ENCODE measurements around the gene SAMD10.
A peak's percentile ranks its signal among the peaks of the same experiment; 100 is the strongest.

The SAMD10 gene

DNA sequence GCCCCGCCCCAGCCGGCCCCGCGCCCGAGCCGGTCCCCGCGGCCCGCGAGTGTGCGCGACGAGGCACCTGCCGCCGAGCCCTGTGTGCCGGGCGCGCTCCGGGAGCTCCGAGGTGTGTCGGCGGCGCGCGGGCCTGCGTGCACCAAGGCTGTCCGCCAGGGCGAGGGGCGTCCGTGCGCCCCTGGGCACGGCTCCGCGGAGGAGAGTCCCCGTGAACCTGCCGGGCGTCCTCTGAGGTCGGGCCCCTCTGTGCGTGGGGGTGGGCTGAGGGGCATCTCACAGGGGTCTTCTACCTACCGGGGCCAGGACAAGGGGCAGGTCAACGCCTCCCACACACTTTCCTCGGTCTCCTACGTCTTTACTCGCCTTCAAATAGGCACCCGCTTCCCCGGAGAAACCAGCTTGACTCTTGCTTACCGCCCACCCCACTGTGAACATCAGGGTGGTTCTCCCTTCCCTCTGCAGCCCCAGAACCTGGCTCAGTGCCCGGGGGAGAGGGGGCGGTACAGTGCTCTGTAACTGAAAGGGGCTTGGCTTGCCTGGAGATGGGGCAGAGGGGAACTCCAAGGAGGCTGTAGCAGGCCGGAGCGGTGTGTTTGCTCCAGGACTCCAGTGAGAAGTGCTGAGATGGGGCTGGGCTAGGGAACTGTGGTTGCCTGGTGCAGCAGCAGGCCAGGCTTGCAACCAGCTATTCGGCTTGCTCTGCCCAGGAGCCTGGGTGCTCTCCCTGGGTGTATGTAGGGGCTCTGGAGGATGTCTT, at the start of gene SAMD10:
Gene SAMD10 (minus strand): TSS at position 86 of the 760 bp plus-strand sequence. CDS start 175 bp downstream, outside the sequence.
- Histone ChIP-seq H3K9ac (ENCODE audit: low read depth, low read length) (no peak within 1 kb of the TSS), H3K9me3 (ENCODE audit: control insufficient read depth, insufficient read depth, low read length) (no peaks in the 10 kb centered on the region), H3K36me3 (ENCODE audit: control insufficient read depth, insufficient read depth, low read length) (peaks cover 11% of the 10 kb centered on the region), H3K27me3 (ENCODE audit: control insufficient read depth, insufficient read depth, low read length) (peaks cover 25% of the 10 kb centered on the region), H3K4me1 (ENCODE audit: control insufficient read depth, insufficient read depth, low read length) (peaks cover 3% of the 10 kb centered on the region), H3K4me3 (ENCODE audit: low read depth, low read length) (peak within 1 kb of the TSS; percentile 72)

DNA sequence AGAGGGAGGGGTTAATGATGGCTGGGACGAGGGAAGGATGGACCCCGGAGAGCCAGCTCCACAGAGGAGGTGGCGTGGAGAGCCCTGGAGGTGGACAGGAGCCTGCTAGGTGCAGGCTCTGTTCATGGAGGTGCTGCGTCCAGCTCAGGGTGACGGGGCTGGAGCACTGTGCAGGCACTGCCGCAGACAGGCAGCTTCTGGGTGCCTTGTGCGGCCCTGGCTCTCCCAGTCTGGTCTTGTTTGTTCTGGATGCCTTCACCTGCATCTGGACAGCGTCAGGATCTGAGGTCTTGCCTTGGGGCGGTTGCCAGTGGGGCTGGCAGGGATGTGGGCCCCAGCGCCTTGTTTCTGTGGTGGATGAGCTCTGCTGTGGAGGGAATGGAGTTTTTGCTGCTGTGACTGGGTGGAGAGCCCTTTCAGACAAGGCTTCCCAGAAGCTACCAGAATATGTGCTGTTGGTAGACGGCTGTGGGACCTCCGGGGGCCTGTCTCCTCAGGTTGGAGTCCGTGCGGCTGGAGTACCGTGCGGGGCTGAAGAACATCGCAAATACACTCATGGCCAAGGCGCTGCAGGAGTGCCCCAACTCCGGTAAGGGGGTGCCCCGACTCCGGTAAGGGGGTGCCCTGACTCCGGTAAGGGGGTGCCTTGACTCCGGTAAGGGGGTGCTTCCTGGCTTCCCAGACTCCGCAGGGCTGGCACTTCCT, 48.7 kb upstream of the SAMD10 start:
- H3K9me3 ChIP-seq (ENCODE audit: control insufficient read depth, insufficient read depth, low read length), result no peaks in the 10 kb centered on the region
- H3K4me3 ChIP-seq (ENCODE audit: low read depth, low read length), result no peak overlapping the region
- no peaks in the 10 kb centered on the region for H3K4me1 ChIP-seq (ENCODE audit: control insufficient read depth, insufficient read depth, low read length)
- H3K36me3 ChIP-seq (ENCODE audit: control insufficient read depth, insufficient read depth, low read length), result peaks cover 65% of the 10 kb centered on the region
- H3K9ac ChIP-seq (ENCODE audit: low read depth, low read length), result no peak overlapping the region
- H3K27me3 ChIP-seq (ENCODE audit: control insufficient read depth, insufficient read depth, low read length), result no peaks in the 10 kb centered on the region

DNA sequence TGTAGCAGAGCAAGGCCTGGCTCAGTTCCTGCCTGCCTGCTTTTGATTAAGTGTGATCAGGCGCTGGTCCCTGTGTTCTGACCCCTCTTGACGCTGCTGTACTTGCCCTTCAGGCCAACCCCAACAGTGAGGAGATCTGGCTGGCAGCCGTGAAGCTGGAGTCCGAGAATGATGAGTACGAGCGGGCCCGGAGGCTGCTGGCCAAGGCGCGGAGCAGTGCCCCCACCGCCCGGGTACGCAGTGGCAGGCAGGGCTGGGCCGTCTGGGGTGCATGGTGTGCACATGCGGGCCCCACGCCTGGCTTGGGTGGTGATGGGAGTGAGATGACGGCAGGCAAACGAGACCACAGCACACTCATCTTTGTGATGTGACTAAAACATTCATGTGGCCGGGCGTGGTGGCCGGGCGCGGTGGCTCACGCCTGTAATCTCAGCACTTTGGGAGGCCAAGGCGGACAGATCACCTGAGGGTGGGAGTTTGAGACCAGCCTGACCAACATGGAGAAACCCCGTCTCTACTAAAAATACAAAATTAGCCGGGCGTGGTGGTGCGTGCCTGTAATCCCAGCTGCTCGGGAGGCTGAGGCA, 46.5 kb upstream of the SAMD10 start:
- peaks cover 64% of the 10 kb centered on the region for H3K36me3 ChIP-seq (ENCODE audit: control insufficient read depth, insufficient read depth, low read length)
- no peaks in the 10 kb centered on the region for H3K27me3 ChIP-seq (ENCODE audit: control insufficient read depth, insufficient read depth, low read length)
- H3K9ac ChIP-seq (ENCODE audit: low read depth, low read length), result no peak overlapping the region
- no peak overlapping the region for H3K4me3 ChIP-seq (ENCODE audit: low read depth, low read length)
- no peaks in the 10 kb centered on the region for H3K4me1 ChIP-seq (ENCODE audit: control insufficient read depth, insufficient read depth, low read length)
- H3K9me3 ChIP-seq (ENCODE audit: control insufficient read depth, insufficient read depth, low read length), result no peaks in the 10 kb centered on the region

DNA sequence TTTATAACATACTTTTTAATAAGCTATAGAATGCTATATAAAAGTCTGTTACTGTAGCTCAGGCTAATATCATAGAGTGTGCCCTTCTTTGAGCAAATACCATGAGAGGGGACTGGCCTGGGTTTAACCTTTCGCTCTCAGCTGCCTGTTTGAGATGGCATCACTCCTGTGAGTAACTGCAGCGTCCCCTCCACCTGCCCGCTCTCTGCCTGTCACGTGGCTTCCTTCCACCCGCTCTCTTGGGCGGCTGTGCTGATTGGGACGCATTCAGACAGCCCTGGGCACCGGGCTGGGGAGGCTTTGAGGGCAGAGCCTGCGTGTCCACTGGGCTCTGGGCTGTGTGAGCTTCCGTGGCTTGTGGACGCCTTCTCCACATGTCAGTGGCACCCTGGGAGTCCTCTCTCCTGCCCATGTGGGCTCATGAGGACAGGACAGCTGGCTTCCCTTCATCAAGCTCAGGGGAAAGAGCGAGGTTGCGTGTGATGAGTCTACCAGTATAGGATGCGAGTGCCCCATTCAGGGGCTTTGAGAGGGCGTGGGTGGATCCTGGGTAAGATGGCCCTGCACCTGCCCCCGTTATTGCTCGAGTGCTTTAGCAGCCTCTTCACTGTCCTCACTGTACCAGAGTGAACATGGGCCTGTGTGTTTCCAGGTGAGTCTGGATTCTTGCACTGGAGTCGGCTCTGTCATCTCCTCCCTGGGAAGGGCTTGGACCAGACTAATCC, 45.8 kb upstream of the SAMD10 start:
- Histone ChIP-seq H3K4me1 (ENCODE audit: control insufficient read depth, insufficient read depth, low read length) (no peaks in the 10 kb centered on the region), H3K4me3 (ENCODE audit: low read depth, low read length) (no peak overlapping the region), H3K9ac (ENCODE audit: low read depth, low read length) (no peak overlapping the region), H3K27me3 (ENCODE audit: control insufficient read depth, insufficient read depth, low read length) (no peaks in the 10 kb centered on the region), H3K36me3 (ENCODE audit: control insufficient read depth, insufficient read depth, low read length) (peaks cover 60% of the 10 kb centered on the region), H3K9me3 (ENCODE audit: control insufficient read depth, insufficient read depth, low read length) (no peaks in the 10 kb centered on the region)

- Histone ChIP-seq H3K9me3 (ENCODE audit: control insufficient read depth, insufficient read depth, low read length) (no peaks in the 10 kb centered on the region), H3K9ac (ENCODE audit: low read depth, low read length) (no peak overlapping the region), H3K27me3 (ENCODE audit: control insufficient read depth, insufficient read depth, low read length) (no peaks in the 10 kb centered on the region), H3K4me3 (ENCODE audit: low read depth, low read length) (no peak overlapping the region), H3K4me1 (ENCODE audit: control insufficient read depth, insufficient read depth, low read length) (no peaks in the 10 kb centered on the region), H3K36me3 (ENCODE audit: control insufficient read depth, insufficient read depth, low read length) (peaks cover 55% of the 10 kb centered on the region)
Observed at GRCh38 chr20:64024141-64024990, 44.9 kb upstream of the SAMD10 start.

- Histone ChIP-seq H3K4me3 (ENCODE audit: low read depth, low read length) (no peak overlapping the region), H3K36me3 (ENCODE audit: control insufficient read depth, insufficient read depth, low read length) (peaks cover 55% of the 10 kb centered on the region), H3K27me3 (ENCODE audit: control insufficient read depth, insufficient read depth, low read length) (no peaks in the 10 kb centered on the region)
Observed at GRCh38 chr20:64023361-64024140, 44.1 kb upstream of the SAMD10 start.

DNA sequence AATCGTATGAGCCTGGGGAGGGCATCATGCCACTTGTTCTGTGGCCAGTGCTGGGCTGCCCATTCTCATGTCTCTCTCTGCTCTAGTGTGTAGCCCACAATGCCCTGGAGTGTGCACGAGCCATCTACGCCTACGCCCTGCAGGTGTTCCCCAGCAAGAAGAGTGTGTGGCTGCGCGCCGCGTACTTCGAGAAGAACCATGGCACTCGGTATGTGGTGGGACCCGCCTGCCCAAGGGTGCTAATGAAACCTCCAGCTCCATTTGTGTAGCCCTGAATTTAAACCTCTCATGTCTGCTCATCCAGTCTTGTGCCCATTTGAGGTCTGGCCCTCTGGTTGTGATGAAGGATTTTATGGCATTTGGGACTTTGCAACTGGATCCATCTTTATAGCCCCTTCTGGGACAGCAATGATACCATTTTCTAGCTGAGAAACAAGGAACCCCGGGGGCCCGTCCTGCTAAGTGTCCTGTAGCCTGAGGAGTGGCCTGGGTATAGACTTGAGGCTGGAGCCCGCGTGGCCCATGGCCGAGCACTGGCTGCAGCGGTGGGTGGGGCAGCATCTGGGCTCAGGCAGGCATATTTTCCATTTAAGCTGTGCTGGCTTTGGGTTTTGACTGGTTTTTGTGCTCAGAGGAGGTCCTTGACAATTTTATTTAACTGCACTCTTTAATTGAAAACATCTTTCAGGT, 43.4 kb upstream of the SAMD10 start:
- no peaks in the 10 kb centered on the region for H3K4me1 ChIP-seq (ENCODE audit: control insufficient read depth, insufficient read depth, low read length)
- H3K27me3 ChIP-seq (ENCODE audit: control insufficient read depth, insufficient read depth, low read length), result no peaks in the 10 kb centered on the region
- H3K36me3 ChIP-seq (ENCODE audit: control insufficient read depth, insufficient read depth, low read length), result peaks cover 53% of the 10 kb centered on the region
- H3K9me3 ChIP-seq (ENCODE audit: control insufficient read depth, insufficient read depth, low read length), result no peaks in the 10 kb centered on the region
- H3K4me3 ChIP-seq (ENCODE audit: low read depth, low read length), result no peak overlapping the region
- H3K9ac ChIP-seq (ENCODE audit: low read depth, low read length), result no peak overlapping the region

More at GRCh38 chr20:64023361-64024140, 44.1 kb upstream of the SAMD10 start:
- Histone ChIP-seq H3K9me3 (ENCODE audit: control insufficient read depth, insufficient read depth, low read length) (no peaks in the 10 kb centered on the region), H3K9ac (ENCODE audit: low read depth, low read length) (no peak overlapping the region), H3K4me1 (ENCODE audit: control insufficient read depth, insufficient read depth, low read length) (no peaks in the 10 kb centered on the region)

- Histone ChIP-seq H3K36me3 (ENCODE audit: control insufficient read depth, insufficient read depth, low read length) (peaks cover 44% of the 10 kb centered on the region), H3K27me3 (ENCODE audit: control insufficient read depth, insufficient read depth, low read length) (no peaks in the 10 kb centered on the region), H3K4me1 (ENCODE audit: control insufficient read depth, insufficient read depth, low read length) (no peaks in the 10 kb centered on the region), H3K9ac (ENCODE audit: low read depth, low read length) (no peak overlapping the region), H3K4me3 (ENCODE audit: low read depth, low read length) (no peak overlapping the region), H3K9me3 (ENCODE audit: control insufficient read depth, insufficient read depth, low read length) (no peaks in the 10 kb centered on the region)
Observed at GRCh38 chr20:64021124-64021975, 41.9 kb upstream of the SAMD10 start.

GRCh38 chr20:64015635-64016034, 36.2 kb upstream of the SAMD10 start:
- Histone ChIP-seq H3K4me1 (ENCODE audit: control insufficient read depth, insufficient read depth, low read length) (no peaks in the 10 kb centered on the region), H3K4me3 (ENCODE audit: low read depth, low read length) (no peak overlapping the region), H3K9ac (ENCODE audit: low read depth, low read length) (no peak overlapping the region), H3K27me3 (ENCODE audit: control insufficient read depth, insufficient read depth, low read length) (no peaks in the 10 kb centered on the region), H3K9me3 (ENCODE audit: control insufficient read depth, insufficient read depth, low read length) (no peaks in the 10 kb centered on the region), H3K36me3 (ENCODE audit: control insufficient read depth, insufficient read depth, low read length) (peaks cover 33% of the 10 kb centered on the region)
